T-helper 1 cell treated with Interleukin-12 subunit alpha and Interleukin-12 subunit beta and Interleukin-4 antibody, amounts not matched to agents 30 ng/mL and 1 ng/mL, for 36 hours (primary cell): ENCODE measurements around the gene STK38. TPM values are rescaled to one million over a fixed set of nuclear protein-coding genes. Genes with fewer than 3 reads are reported as not detected.

Source experiments
- intact Hi-C: fragments of 100-400 bp; cut with micrococcal nuclease; formaldehyde crosslinking; loops from one replicate; pipeline ENCODE4 v1.15.1; 2024
- total RNA-seq: library from RNA; stranded (reverse); gene quantifications from 2 replicates; pipeline ENCODE4 v1.2.3, GENCODE V29; 2022

The STK38 gene
- total RNA-seq, 1 donor from 2014 or later: 79.2 TPM

DNA sequence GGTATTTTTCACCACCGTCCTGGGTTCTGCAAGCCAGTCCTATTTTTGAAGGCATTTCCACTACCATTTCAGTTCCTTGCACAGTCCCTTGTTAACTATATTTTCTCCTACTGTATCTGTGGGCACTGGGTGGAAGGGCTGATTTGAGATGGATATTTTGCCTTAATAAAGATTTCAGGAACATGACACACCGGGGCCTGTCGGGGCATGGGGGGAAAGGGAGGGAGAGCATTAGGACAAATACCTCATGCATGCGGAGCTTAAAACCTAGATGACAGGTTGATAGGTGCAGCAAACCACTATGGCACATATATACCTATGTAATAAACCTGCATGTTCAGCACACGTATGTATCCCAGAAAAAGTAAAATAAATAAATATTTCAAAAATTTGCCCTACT lies 22.4 kb downstream of the STK38 start:
- intact Hi-C loops: no loop called here

DNA sequence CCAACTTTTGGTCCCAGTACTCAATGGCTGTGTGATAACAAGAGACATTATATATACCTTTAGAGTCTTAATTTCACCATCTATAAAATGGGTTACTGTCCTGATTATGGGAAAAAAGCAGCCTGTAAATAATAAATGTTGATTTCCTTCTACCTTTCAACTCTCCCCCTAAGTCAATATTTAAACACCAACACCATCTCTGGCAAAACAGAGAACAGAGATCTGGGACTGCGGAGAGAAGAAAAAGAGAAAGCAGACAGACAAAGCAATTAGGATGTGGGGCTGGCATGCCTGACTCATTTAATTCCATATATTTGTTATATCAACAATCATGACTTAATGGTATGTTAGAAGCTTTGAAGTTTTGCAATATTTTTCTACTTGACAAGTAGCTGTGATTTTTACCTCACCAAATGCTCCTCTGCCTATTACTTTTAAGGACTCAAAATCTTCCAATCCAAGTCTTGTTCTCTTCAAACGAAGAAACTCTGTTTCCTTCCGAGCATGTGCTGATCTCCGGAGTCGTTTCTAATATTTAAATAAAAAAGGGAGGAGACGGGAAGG lies 23.3 kb downstream of the STK38 start:
- intact Hi-C loops: no loop called here

GRCh38 chr6:36523451-36523850 lies 23.8 kb downstream of the STK38 start:
- intact Hi-C loops: no loop called here

DNA sequence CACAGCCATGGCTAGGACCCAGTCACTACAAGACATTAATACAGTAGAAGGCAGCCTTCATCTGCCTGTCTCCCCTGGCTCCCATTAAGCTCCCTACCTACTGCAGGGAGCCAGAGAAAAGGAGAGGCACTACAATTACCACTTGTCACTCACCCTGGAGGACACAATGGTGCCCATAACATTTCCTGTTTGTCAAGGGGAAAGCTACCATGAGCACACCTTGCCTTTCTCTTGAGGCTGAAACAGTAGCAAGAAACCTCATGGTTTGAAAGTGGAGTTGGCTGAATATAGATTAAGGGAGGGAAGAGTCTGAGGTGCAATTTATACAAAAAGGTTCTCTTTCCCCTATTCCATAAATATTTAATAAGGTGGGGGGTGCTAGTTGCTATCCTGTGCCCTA lies 27.9 kb downstream of the STK38 start:
- intact Hi-C loops: no loop called here

GRCh38 chr6:36517408-36517807 lies 29.9 kb downstream of the STK38 start:
- intact Hi-C loops: loop anchor here (1.0 kb wide), 1 partner anchor 27 kb away; no protein-coding TSS in a partner anchor

DNA sequence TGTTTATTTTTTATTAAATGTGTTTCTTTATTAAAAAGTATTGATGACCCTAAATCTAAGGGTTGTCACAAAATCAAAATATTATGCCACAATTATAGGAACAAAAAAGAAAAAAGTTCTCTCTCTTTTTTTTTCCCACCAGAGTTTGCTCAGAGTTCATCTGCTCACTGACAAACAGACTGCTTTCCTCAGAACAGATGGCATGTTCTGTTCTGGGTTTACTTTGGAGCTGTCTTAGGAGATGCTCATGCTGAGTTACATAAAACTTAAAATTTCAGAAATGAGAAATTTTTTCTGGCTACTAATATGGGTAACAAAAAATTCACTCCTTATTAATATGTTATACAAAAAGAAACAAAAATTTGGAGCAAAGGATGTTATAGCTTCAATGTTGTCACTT lies 30.3 kb downstream of the STK38 start:
- intact Hi-C loops: loop anchor here (1.0 kb wide), 1 partner anchor 27 kb away; no protein-coding TSS in a partner anchor

DNA sequence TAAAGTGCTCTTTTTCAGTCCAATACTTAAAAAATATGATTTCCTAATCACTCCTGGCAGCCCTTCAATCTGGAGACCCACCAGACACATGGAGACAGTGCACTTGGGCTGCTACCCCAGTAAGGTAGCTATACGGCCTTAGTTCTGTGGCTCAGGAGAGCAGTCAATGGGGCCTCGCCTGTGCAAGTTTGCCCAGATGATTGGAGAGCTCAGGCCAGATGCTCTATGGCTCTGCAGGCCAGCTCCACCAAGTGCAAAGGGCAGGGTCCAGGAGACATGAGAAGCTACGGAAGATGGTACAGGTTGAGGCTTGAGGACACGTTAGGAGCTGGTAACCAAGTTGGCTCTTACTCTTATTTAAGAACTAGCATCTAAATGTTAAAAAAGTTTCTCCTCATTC lies 30.7 kb downstream of the STK38 start:
- intact Hi-C loops: no loop called here

- intact Hi-C loops: no loop called here
Observed at GRCh38 chr6:36515844-36516243, 31.4 kb downstream of the STK38 start.

GRCh38 chr6:36514554-36515456 lies 32.5 kb downstream of the STK38 start:
- intact Hi-C loops: no loop called here

DNA sequence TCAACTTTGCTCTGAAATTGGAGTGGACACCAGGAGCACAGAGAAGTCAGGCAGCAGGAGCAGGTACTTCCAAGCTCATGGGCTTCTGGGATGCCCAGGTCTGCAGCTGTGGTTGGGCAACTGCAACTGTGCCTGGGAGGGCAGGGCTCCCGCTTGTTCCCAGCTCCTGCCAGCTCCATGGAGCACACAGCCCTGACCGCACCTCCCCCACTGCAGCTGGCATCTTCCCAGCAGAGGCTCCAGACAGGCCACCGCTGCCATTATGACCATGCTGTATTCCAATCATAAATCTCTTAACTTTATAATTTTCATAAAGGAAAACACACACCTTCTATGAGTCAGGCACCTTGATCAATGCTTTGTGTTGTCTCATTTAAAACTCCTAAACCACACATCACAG lies 36.9 kb downstream of the STK38 start:
- intact Hi-C loops: no loop called here

- intact Hi-C loops: no loop called here
Observed at GRCh38 chr6:36508532-36508931, 38.7 kb downstream of the STK38 start.

GRCh38 chr6:36506611-36507010 lies 40.7 kb downstream of the STK38 start:
- intact Hi-C loops: no loop called here

DNA sequence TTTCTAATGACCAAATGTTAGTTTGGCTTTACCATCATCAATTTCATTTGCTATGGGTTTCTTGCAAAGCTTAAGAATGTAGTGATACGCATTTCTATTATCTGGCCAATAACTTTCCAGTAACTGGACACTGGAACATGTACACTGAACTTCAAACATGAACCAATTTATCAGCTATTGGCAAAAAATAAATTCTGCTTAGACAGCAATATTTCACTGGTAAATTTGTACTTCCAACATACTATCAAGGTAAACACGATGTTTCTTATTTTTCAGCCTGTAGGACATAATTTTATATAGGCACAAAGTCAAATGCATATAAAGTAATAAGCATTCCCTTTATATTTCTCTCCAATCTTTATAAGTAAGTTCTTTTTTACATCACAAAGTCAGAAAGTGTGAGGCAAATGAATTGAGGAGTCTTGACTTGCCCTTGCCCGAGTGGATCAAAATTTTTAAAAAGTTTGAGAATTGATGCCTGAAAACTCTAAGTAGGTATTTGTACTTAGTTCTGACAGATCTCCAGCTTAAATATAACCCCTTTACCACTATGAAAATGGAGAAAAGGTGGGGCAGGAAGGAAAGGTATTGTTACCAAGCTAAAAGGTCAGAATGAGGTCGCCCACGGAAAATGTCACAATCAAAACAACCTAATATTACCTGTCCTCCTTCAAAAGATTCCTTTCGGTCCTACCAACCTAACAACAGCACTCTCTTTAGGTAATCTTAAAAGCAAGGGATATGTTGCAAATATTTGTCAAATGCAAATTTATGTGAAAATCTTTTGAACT lies 41.3 kb downstream of the STK38 start:
- intact Hi-C loops: no loop called here

DNA sequence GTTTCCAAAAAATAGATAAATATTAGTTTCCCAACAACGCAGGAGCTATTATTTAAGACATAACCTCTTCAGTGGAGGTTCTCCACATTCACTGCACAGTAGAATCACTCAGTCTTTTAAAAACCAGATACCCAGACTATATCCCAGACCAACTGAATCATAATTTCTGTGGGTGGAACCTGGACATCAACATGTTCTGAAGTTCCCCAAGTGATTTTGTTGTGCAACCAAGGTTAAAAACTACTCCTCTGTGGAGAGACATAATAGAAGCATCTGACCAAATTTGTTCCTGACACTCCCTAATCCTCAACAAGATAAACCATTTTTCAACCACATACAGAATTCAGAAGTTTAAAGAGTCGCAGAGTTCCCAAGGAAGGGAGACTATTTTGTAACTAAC lies 42.3 kb downstream of the STK38 start:
- intact Hi-C loops: no loop called here

GRCh38 chr6:36504181-36504580 lies 43.1 kb downstream of the STK38 start:
- intact Hi-C loops: no loop called here

DNA sequence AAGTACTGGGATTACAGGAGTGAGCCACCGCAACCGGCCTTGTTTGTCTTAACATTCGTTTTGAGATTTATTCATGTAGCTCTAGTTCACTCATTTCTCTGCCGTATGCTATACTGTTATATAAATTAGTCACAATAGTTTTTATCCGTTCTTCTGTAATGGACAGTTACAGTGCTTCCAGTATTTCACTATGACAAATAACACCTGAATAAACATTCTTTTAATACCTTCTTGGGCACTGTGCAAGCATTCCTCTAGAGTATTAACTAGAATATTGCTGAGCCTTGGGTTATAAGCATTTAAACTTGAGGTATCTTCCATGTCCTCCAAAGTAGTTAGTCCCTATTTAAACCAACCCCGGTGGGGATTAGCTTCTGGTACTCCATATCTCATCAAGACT lies 45.6 kb downstream of the STK38 start:
- intact Hi-C loops: no loop called here

GRCh38 chr6:36499918-36500317 lies 47.4 kb downstream of the STK38 start:
- intact Hi-C loops: no loop called here

GRCh38 chr6:36495086-36495485 lies 52.2 kb downstream of the STK38 start:
- intact Hi-C loops: no loop called here

DNA sequence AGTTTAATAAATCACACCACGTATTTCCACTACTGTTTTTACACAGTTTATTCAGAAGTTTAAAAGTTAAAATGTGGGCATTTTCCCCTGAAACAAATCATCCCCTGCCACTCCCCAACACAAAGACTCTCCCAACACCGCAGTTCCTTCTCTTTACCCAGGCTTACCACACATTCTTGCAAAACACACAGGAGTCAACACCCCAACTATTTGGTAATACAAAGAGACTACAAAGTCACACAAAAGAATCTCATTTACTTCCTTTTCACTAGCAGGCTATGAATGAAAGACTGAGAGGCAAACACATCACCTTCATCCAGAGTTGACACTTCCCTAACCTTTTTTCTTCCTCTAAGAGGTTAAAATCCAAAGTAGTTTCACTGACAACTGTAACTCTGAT lies 53.4 kb downstream of the STK38 start:
- intact Hi-C loops: no loop called here

- intact Hi-C loops: no loop called here
Observed at GRCh38 chr6:36493319-36493718, 54.0 kb downstream of the STK38 start.

- intact Hi-C loops: no loop called here
Observed at GRCh38 chr6:36492621-36493020, 54.7 kb downstream of the STK38 start.

DNA sequence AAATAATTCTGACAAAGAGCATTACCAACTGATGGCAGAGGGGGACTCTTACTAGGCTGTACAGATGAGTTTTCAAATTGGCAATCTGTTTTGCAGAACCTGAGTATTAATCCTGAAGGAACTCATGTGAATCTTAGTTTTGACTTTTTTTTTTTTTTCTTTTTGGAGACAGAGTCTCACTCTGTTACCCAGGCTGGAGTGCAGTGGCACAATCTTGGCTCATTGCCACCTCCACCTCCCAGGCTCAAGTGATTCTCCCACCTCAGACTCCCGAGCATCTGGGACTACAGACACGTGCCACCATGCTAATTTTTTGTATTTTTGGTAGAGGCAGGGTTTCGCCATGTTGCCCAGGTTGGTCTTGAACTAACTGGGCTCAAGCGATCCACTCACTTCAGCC lies 55.2 kb downstream of the STK38 start:
- intact Hi-C loops: no loop called here
